GM18907 (cell line): Measurements from ENCODE around the gene ADCK2.
"Not testable (repeated sequence)": the region's sequence is repeated elsewhere in the genome, so short reads cannot be mapped to it uniquely, and the experiment has no call there.

Experiments used
- ATAC-seq: cut with Tn5 transposase; IDR thresholded peaks from one replicate; pipeline ENCODE4 v1.9.1; 2021; ENCODE audit warnings: mild to moderate bottlenecking, moderate library complexity; ENCODE audit not compliant: unreplicated experiment

Gene ADCK2

GRCh38 chr7:140673774-140674155, 1.0 kb downstream of the ADCK2 start:
- no peak for ATAC-seq

- peak; percentile 31 for ATAC-seq
These were observed 1.6 kb downstream of the ADCK2 start for GRCh38 chr7:140674356-140674800.

GRCh38 chr7:140674899-140675701, 2.4 kb downstream of the ADCK2 start:
- no peak for ATAC-seq

- no peak for ATAC-seq
These were observed 3.0 kb downstream of the ADCK2 start for GRCh38 chr7:140675726-140676125.

GRCh38 chr7:140676306-140676705, 3.6 kb downstream of the ADCK2 start:
- peak; percentile 50 for ATAC-seq

GRCh38 chr7:140676956-140677355, 4.2 kb downstream of the ADCK2 start:
- not testable (repeated sequence) for ATAC-seq

- no peak for ATAC-seq
These were observed 4.8 kb downstream of the ADCK2 start for GRCh38 chr7:140677496-140677895.

GRCh38 chr7:140678081-140678815, 5.5 kb downstream of the ADCK2 start:
- no peak for ATAC-seq

- no peak for ATAC-seq
These were observed 6.0 kb downstream of the ADCK2 start for GRCh38 chr7:140678816-140679130.

GRCh38 chr7:140679186-140679585, 6.4 kb downstream of the ADCK2 start:
- no peak for ATAC-seq

- ATAC-seq, result no peak
These were observed 8.1 kb downstream of the ADCK2 start for GRCh38 chr7:140680886-140681285.

- no peak for ATAC-seq
These were observed 9.0 kb downstream of the ADCK2 start for GRCh38 chr7:140681766-140682165.

GRCh38 chr7:140683657-140684056, 10.9 kb downstream of the ADCK2 start:
- ATAC-seq, result no peak

- ATAC-seq, result no peak
These were observed 11.6 kb downstream of the ADCK2 start for GRCh38 chr7:140684066-140684950.

GRCh38 chr7:140685407-140686087, 12.8 kb downstream of the ADCK2 start:
- no peak for ATAC-seq

- no peak for ATAC-seq
These were observed 14.2 kb downstream of the ADCK2 start for GRCh38 chr7:140686921-140687320.

- no peak for ATAC-seq
These were observed 15.6 kb downstream of the ADCK2 start for GRCh38 chr7:140688341-140688740.

- ATAC-seq, result no peak
These were observed 16.7 kb downstream of the ADCK2 start for GRCh38 chr7:140689199-140690152.

GRCh38 chr7:140691376-140692045, 18.8 kb downstream of the ADCK2 start:
- no peak for ATAC-seq
